Tibial nerve (tissue), 4 donors: Measurements from ENCODE around the gene CACNG3. TPM values are rescaled to one million over a fixed set of nuclear protein-coding genes. Genes with fewer than 3 reads are reported as not detected.

Experiments
- DNase-seq, 2 donors: peaks; one replicate each; pipeline ENCODE4 v3.0.0-alpha.2; 2019; ENCODE audit warnings: low spot score in 2 of 2
- H3K27ac ChIP-seq, 4 donors: fragments of 200-600 bp; sonication (generic) in 3 of 4; one replicate each; pipeline ENCODE4 v1.5.1; 2017 to 2019; ENCODE audit warnings: mild to moderate bottlenecking in 1 of 4
- H3K27me3 ChIP-seq, 2 donors: fragments of 200-600 bp; sonication (generic) in 1 of 2; one replicate each; pipeline versions ENCODE4 v1.5.1 to v1.6.0; 2017 to 2019
- H3K36me3 ChIP-seq, 3 donors: fragments of 200-600 bp; sonication (generic); one replicate each; pipeline ENCODE4 v1.5.1; 2018 to 2019
- H3K4me1 ChIP-seq, 4 donors: fragments of 200-600 bp; sonication (generic) in 3 of 4; one replicate each; pipeline ENCODE4 v1.5.1; 2017 to 2019
- H3K4me3 ChIP-seq, 4 donors: fragments of 200-600 bp; sonication (generic) in 3 of 4; one replicate each; pipeline ENCODE4 v1.5.1; 2017 to 2019; ENCODE audit warnings: mild to moderate bottlenecking in 1 of 4, moderate library complexity in 1 of 4
- H3K9me3 ChIP-seq, 4 donors: fragments of 200-600 bp; sonication (generic) in 3 of 4; one replicate each; pipeline ENCODE4 v1.5.1; 2017 to 2019
- CTCF ChIP-seq, 5 experiments: fragments of 200-600 bp in 3 of 5; fragments of 450-650 bp in 2 of 5; sonication (generic) in 3 of 5; IDR thresholded peaks; one replicate each; pipeline ENCODE4 v1.5.1; 2016 to 2019; ENCODE audit warnings: antibody characterized with exemption in 5 of 5, mild to moderate bottlenecking in 3 of 5, moderate library complexity in 2 of 5
- EP300 ChIP-seq, 2 donors: sonication (generic); formaldehyde crosslinking; IDR thresholded peaks; one replicate each; pipeline ENCODE4 v1.6.1; 2017; ENCODE audit warnings: antibody characterized with exemption in 2 of 2, mild to moderate bottlenecking in 1 of 2
- POLR2A ChIP-seq, 2 donors: fragments of 450-650 bp; IDR thresholded peaks; one replicate each; pipeline ENCODE4 v1.6.1; 2017; ENCODE audit warnings: antibody characterized with exemption in 2 of 2, mild to moderate bottlenecking in 2 of 2, moderate library complexity in 2 of 2
- WGBS, 2 donors: methylation state at CpG; one replicate each; pipeline ENCODE4 v1.1.5; 2018; 5-methylcytosine and 5-hydroxymethylcytosine counted together
- total RNA-seq, 4 donors: library from RNA; depleted of rRNA; stranded (reverse); fragments of >200 nt; gene quantifications; one replicate each; pipeline ENCODE4 v1.1.0, GENCODE V29; 2016

The CACNG3 gene
- total RNA-seq, 4 donors from 2014 or later, result not detected

DNA sequence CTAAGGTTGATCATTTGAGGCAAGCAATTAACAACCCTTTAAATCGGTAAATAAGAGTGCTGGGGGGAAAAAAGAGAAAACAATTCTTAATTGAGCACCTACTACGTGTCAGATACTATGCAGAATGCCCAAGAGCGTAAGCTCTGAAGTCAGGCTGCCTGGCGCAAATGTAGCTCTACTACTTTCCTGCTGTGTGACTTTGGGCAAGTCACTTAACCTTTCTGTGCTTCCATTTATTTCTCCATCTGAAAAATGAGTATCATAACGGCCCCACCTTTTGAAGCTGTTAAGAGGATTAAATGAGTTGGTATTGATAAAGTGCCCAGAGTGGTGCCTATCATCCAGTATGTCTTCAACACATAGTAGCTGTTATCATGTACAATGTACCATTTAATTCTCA is 102.0 kb downstream of the CACNG3 start:
- DNase-seq, result no peak
- Histone ChIP-seq H3K27ac (no peak overlapping the region), H3K4me3 (no peak overlapping the region), H3K4me1 (no peaks in the 10 kb centered on the region), H3K9me3 (peaks cover 0 to 5% (median 0%) of the 10 kb centered on the region in 4 donors), H3K27me3 (no peaks in the 10 kb centered on the region), H3K36me3 (no peaks in the 10 kb centered on the region)
- WGBS, 2 donors, result 71 to 75% methylated on average over 5 of the region's 5 CpGs
- TF ChIP-seq EP300 (IDR thresholded peaks at IDR 0.05) (no peak), CTCF (IDR thresholded peaks at IDR 0.05) (no peak), POLR2A (IDR thresholded peaks at IDR 0.05) (no peak)

DNA sequence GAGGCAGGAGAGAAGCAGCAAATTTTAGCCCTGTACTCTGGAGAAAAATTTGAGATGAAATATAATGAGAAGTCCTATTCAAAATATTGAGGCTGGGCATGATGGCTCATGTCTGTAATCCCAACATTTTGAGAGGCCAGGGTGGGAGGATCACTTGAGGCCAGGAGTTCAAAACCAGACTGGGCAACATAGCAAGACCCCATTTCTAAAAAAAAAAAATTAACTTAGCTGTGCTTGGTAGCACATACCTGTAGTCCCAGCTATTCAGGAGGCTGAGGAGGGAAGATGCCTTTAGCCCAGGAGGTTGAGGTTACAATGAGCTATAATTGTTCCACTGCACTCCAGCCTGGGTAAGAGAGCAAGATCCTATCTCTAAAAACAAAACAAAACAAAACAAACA is 103.4 kb downstream of the CACNG3 start:
- Histone ChIP-seq H3K27me3 (no peaks in the 10 kb centered on the region), H3K9me3 (peaks cover 0 to 3% (median 0%) of the 10 kb centered on the region in 4 donors), H3K36me3 (no peaks in the 10 kb centered on the region), H3K27ac (no peak overlapping the region), H3K4me3 (no peak overlapping the region), H3K4me1 (no peaks in the 10 kb centered on the region)
- DNase-seq, result no peak
- no peak for TF ChIP-seq EP300 (IDR thresholded peaks at IDR 0.05)
- TF ChIP-seq POLR2A (IDR thresholded peaks at IDR 0.05), result no peak
- no peak for TF ChIP-seq CTCF (IDR thresholded peaks at IDR 0.05)

DNA sequence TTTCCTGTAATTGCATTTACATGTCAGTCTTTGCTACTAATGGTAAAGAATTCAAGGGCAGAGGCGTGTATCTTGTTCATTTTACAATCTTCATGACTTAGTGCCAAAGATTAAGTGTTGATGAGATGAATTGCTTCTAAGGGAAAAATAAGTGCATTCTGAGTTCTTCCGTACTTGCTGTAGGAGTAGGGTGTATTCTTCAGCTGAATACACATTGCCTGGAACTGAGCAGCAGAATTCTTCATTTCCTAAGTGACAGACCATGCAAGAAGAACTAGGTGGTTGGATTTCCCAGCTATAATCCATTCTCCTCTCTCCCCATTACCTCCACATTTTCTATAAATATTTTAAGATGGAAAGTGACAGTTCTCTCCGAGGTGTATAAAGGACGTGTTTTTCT is 104.8 kb downstream of the CACNG3 start:
- no peak overlapping the region for H3K4me3 ChIP-seq
- TF ChIP-seq POLR2A (IDR thresholded peaks at IDR 0.05), result no peak
- TF ChIP-seq EP300 (IDR thresholded peaks at IDR 0.05), result no peak
- no peak for TF ChIP-seq CTCF (IDR thresholded peaks at IDR 0.05)

DNA sequence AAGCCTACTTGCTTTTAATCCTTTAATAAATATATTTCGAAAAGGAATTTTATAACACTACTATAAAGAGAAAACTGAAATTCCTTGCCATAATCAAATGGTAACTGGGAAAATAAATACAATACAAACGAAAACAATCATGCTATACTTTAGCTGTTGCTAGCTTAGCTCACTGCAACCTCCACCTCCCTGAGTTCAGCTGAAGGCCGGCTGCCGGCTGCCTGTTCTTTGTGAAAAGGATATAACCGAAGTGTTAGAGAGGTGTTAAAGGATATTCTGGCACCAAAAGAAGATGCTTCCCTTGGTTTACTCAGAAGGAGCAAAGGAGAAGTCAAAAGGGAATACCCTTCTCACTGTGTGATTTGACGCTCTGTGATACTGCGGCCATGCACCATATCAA is 108.5 kb downstream of the CACNG3 start:
- no peak overlapping the region for H3K27ac ChIP-seq
- TF ChIP-seq POLR2A (IDR thresholded peaks at IDR 0.05) (no peak), CTCF (IDR thresholded peaks at IDR 0.05) (no peak)
- H3K4me3 ChIP-seq, result no peak overlapping the region
- no peaks in the 10 kb centered on the region for H3K27me3 ChIP-seq
- DNase-seq, result no peak
- no peaks in the 10 kb centered on the region for H3K36me3 ChIP-seq
- peaks cover 0 to 3% (median 0%) of the 10 kb centered on the region in 4 donors for H3K9me3 ChIP-seq
- 74 to 77% methylated on average over 7 of the region's 7 CpGs for WGBS, 2 donors
- no peaks in the 10 kb centered on the region for H3K4me1 ChIP-seq

More for the DNA sequence above, 104.8 kb downstream of the CACNG3 start:
- WGBS, 2 donors, result 80 to 88% methylated on average over 4 of the region's 4 CpGs
- no peak for DNase-seq
- H3K4me1 ChIP-seq, result no peaks in the 10 kb centered on the region
- peaks cover 0 to 3% (median 0%) of the 10 kb centered on the region in 4 donors for H3K9me3 ChIP-seq
- no peaks in the 10 kb centered on the region for H3K36me3 ChIP-seq
- H3K27ac ChIP-seq, result no peak overlapping the region
- no peaks in the 10 kb centered on the region for H3K27me3 ChIP-seq

DNA sequence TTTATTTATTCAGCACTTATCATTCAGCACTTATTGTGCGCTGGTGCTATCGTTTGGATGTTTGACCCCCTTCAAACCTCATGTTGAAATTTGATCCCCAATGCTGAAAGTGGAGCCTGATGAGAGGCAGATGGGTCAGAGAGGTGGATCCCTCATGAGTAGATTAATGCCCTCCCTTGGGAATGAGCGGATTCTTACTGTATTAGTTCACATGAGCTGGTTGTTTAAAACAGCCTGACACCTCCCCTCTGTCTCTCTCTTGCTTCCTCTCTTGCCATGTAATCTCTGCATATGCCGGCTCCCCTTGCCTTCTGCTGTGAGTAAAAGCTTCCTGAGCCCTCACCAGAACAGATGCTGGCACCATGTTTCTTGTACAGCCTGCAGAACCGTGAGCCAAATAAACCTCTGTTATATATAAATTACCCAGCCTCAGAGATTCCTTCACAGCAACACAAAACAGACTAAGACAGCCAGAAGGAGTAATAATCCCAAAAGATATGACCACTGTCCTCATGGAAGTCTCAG is 111.1 kb downstream of the CACNG3 start:
- no peaks in the 10 kb centered on the region for H3K4me1 ChIP-seq
- H3K36me3 ChIP-seq, result no peaks in the 10 kb centered on the region
- DNase-seq, result no peak
- TF ChIP-seq EP300 (IDR thresholded peaks at IDR 0.05) (no peak), CTCF (IDR thresholded peaks at IDR 0.05) (no peak), POLR2A (IDR thresholded peaks at IDR 0.05) (no peak)
- H3K9me3 ChIP-seq, result peaks cover 0 to 15% (median 0%) of the 10 kb centered on the region in 4 donors
- H3K27me3 ChIP-seq, result no peaks in the 10 kb centered on the region
- no peak overlapping the region for H3K27ac ChIP-seq
- 61 to 64% methylated on average over 5 of the region's 5 CpGs for WGBS, 2 donors
- no peak overlapping the region for H3K4me3 ChIP-seq
